ENCODE data around the gene KRT7. TPM values are rescaled to one million over a fixed set of nuclear protein-coding genes. Genes with fewer than 3 reads are reported as not detected.

Gene KRT7
- total and polyA plus RNA-seq, 9 of the 15 experiments (the other 6 are each of a cell fraction or from before 2014, with no cell fraction given): 1.4 TPM; not detected in 8

DNA sequence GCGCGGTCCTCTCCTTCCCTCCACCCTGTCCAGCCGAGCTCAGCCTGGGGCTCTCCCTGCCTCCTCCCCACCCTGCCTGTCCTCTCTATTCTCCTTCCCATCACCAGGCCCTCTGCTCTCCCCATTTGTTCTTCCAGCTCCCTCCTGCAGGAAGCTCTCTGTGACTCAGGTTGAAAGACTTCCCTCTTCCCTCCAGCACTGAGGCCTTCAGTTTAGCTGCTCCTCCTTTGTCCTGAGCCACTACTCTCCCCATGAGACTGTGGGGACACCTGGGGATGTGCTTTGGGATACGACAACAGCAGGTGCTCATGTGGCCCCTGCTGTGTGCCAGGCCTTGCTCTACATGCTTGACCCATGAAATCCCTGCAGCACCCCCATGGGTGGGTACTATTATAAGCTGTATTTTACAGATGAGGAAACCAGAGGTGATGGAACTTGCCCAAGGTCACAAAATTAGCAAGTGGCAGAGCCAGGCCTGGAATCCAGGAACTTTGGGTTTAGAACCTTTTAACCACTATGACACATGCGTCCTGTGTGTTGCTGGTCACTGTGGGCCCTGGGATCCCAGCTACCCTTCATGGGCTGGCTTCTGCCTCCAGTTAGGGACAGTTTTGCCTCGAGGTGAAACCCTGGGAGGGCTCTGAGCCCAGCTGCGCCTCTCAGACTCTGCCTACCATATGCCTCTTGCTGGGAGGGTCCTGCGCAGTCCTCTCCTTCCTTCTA lies 46.8 kb upstream of the KRT7 start (continued):
- no peak for TF ChIP-seq ZNF277 (CRISPR knock-in tag; IDR thresholded peaks at IDR 0.05; ENCODE audit: borderline replicate concordance)
- TF ChIP-seq SMAD2 (IDR thresholded peaks at IDR 0.05; ENCODE audit: low read depth, low read length): no peak
- no peak for TF ChIP-seq TAF7 (tag; IDR thresholded peaks at IDR 0.05)
- TF ChIP-seq, protein P1, sequence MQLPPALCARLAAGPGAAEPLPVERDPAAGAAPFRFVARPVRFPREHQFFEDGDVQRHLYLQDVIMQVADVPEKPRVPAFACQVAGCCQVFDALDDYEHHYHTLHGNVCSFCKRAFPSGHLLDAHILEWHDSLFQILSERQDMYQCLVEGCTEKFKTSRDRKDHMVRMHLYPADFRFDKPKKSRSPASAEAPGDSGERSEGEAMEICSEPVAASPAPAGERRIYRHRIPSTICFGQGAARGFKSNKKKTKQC (CRISPR knock-in tag; IDR thresholded peaks at IDR 0.05): no peak
- no peak for TF ChIP-seq ZFP30 (CRISPR knock-in tag; IDR thresholded peaks at IDR 0.05; ENCODE audit: borderline replicate concordance)
- no peak for TF ChIP-seq CREM (IDR thresholded peaks at IDR 0.05; ENCODE audit: low read depth)
- TF ChIP-seq ZBTB33 (CRISPR knock-in tag; IDR thresholded peaks at IDR 0.05): no peak
- no peak for TF ChIP-seq CBX2 (IDR thresholded peaks at IDR 0.05; ENCODE audit: insufficient read depth, low read length, poor library complexity, severe bottlenecking)

All from K562 (cell line).